Measurements from ENCODE around the gene SLC2A4.

SLC2A4 gene

DNA sequence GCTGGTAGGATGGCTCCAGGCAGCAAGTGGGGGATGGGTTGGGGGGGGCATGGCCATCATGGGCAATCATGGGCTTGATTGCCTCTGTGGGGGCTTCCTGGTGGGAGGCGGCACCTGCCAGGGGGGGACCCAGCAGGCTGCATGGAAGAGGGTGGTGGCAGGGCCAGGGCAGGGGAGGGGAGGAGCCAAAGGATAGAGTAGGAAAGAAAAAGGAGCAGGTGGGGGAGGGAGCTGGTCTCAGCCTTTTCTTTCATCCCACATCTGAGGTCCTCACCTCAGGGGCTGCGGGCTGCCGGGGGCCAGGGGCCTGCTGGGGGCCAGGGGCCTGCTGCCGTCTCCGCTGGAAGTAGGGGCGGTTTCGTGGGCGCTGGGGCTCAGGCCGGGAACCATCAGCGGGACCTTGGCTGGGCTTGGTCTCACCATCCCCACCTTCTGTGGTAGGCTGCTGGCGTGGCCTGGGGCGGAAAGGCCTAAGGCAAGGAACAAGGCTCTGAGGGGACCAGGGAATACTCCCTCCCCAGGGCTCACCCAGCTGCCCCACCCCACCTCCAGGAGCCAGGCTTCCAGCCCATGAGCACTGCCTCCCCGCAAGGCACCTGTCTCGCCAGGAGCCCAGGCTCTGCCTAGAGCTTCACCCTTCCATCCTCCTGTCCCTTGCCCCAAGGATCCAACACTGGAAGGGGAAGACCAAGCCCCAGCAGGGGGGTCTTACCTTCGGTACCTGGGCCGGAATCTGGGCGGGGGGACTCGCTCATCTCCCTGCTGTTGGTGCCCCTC lies 7.9 kb downstream of the SLC2A4 start:
- ATAC-seq (ENCODE audit: low read depth) (no peak), DNase-seq (ENCODE audit: low spot score) (no peak)
- H3K4me3 ChIP-seq (ENCODE audit: severe bottlenecking): no peak overlapping the region
- peaks cover 7% of the 10 kb centered on the region for H3K4me1 ChIP-seq (ENCODE audit: insufficient read depth, poor library complexity, severe bottlenecking)
- no peaks in the 10 kb centered on the region for H3K27me3 ChIP-seq (ENCODE audit: insufficient read depth, poor library complexity, severe bottlenecking)
- no peak overlapping the region for H3K27ac ChIP-seq (ENCODE audit: poor library complexity, severe bottlenecking)
- no peaks in the 10 kb centered on the region for H3K36me3 ChIP-seq (ENCODE audit: low read depth)
- no peak for TF ChIP-seq CTCF (IDR thresholded peaks at IDR 0.05; ENCODE audit: poor library complexity, severe bottlenecking)
- no peaks in the 10 kb centered on the region for H3K9me3 ChIP-seq (ENCODE audit: severe bottlenecking)

DNA sequence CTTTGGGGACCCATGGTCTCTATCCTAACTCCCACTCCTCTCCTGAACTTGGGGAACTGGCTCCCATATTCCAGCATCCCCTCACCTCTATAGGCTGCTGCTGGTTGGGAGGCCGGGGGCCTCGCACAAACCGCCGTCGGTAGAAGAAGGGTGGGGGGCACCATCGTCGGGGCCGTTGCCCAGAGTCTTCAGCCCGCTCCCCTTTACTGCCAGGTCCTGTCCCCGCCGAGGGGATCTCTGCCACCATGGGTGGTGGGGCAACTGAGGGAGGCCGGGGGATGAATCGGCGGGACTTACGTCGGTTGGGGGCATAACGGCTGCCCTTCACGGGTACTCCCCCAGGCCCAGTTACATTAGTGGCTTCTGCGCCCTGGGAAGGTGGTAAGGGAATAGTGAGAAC lies 8.6 kb downstream of the SLC2A4 start:
- ATAC-seq (ENCODE audit: low read depth) (no peak), DNase-seq (ENCODE audit: low spot score) (no peak)
- no peak overlapping the region for H3K4me3 ChIP-seq (ENCODE audit: severe bottlenecking)
- H3K4me1 ChIP-seq (ENCODE audit: insufficient read depth, poor library complexity, severe bottlenecking): peaks cover 9% of the 10 kb centered on the region
- H3K27ac ChIP-seq (ENCODE audit: poor library complexity, severe bottlenecking): no peak overlapping the region
- H3K36me3 ChIP-seq (ENCODE audit: low read depth): no peaks in the 10 kb centered on the region
- no peak for TF ChIP-seq CTCF (IDR thresholded peaks at IDR 0.05; ENCODE audit: poor library complexity, severe bottlenecking)
- no peaks in the 10 kb centered on the region for H3K27me3 ChIP-seq (ENCODE audit: insufficient read depth, poor library complexity, severe bottlenecking)
- H3K9me3 ChIP-seq (ENCODE audit: severe bottlenecking): no peaks in the 10 kb centered on the region

DNA sequence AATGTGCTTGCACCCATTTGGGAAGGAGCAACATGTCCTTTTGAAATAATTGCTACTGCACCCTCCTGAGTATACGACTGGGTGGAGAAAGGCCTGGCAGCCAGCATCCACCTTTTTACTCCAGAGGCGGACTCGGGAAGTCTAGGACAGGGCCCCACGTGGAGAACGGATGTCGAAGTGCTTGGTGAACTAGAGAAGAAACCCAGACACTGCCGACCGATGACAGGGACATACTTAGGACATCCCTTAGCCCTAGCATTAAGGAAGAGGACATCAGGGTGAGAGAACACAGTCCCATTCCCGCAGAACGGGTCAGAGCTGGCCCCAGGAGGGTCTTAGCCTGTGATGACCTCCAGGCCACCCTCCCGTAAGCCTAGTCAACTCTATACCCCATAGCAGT lies 9.2 kb downstream of the SLC2A4 start:
- Histone ChIP-seq H3K27me3 (ENCODE audit: insufficient read depth, poor library complexity, severe bottlenecking) (no peaks in the 10 kb centered on the region), H3K4me3 (ENCODE audit: severe bottlenecking) (no peak overlapping the region), H3K4me1 (ENCODE audit: insufficient read depth, poor library complexity, severe bottlenecking) (peaks cover 9% of the 10 kb centered on the region), H3K36me3 (ENCODE audit: low read depth) (no peaks in the 10 kb centered on the region), H3K27ac (ENCODE audit: poor library complexity, severe bottlenecking) (no peak overlapping the region), H3K9me3 (ENCODE audit: severe bottlenecking) (no peaks in the 10 kb centered on the region)
- ATAC-seq (ENCODE audit: low read depth) (no peak), DNase-seq (ENCODE audit: low spot score) (no peak)
- TF ChIP-seq CTCF (IDR thresholded peaks at IDR 0.05; ENCODE audit: poor library complexity, severe bottlenecking): no peak

DNA sequence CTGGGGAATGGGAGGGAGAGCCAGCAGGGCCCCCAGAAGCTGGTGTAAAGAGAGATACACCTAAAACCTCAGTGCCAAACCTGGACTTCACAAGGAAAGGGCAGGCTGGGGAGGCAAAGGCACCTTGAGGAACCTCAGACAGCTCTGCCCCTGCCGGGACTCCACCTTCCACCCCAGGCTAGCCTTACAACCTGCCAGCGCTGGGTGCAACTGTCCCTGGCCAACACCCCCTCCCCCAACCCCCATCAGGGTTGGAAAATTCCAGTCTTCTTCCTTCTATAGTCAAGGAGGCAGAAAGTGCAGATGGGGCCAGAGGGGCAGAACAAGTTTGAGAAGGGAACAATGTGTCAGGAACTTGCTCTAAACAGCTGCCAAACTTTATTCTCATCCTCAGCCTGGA lies 10.7 kb downstream of the SLC2A4 start:
- Histone ChIP-seq H3K4me1 (ENCODE audit: insufficient read depth, poor library complexity, severe bottlenecking) (peaks cover 9% of the 10 kb centered on the region), H3K27ac (ENCODE audit: poor library complexity, severe bottlenecking) (no peak overlapping the region), H3K4me3 (ENCODE audit: severe bottlenecking) (no peak overlapping the region), H3K9me3 (ENCODE audit: severe bottlenecking) (no peaks in the 10 kb centered on the region), H3K27me3 (ENCODE audit: insufficient read depth, poor library complexity, severe bottlenecking) (no peaks in the 10 kb centered on the region), H3K36me3 (ENCODE audit: low read depth) (no peaks in the 10 kb centered on the region)
- ATAC-seq (ENCODE audit: low read depth) (no peak), DNase-seq (ENCODE audit: low spot score) (no peak)
- TF ChIP-seq CTCF (IDR thresholded peaks at IDR 0.05; ENCODE audit: poor library complexity, severe bottlenecking): no peak

DNA sequence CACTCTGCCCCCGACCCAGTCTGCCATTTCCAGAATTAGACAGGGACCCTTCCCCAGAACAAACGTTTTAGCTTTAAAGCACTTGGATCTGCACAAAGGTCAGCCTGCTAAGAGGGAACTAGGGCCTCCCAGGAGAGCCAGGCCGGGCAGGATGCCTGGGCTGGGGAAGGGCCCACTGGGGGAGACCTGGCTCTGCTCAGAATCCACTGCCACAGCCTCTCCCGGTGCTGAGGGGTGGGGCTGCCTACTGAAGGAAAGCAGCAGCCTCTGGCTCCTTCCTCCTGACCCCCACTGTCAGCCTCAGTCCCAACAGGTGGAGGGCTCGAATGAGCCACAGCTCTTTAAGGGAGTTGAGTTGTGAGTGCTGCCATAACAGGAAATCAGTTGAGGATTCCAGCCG lies 11.2 kb downstream of the SLC2A4 start:
- Histone ChIP-seq H3K27me3 (ENCODE audit: insufficient read depth, poor library complexity, severe bottlenecking) (no peaks in the 10 kb centered on the region), H3K4me1 (ENCODE audit: insufficient read depth, poor library complexity, severe bottlenecking) (peaks cover 9% of the 10 kb centered on the region), H3K36me3 (ENCODE audit: low read depth) (no peaks in the 10 kb centered on the region), H3K27ac (ENCODE audit: poor library complexity, severe bottlenecking) (peak overlapping the region; percentile 45), H3K4me3 (ENCODE audit: severe bottlenecking) (no peak overlapping the region), H3K9me3 (ENCODE audit: severe bottlenecking) (no peaks in the 10 kb centered on the region)
- DNase-seq (ENCODE audit: low spot score) (no peak), ATAC-seq (ENCODE audit: low read depth) (no peak)
- TF ChIP-seq CTCF (IDR thresholded peaks at IDR 0.05; ENCODE audit: poor library complexity, severe bottlenecking): no peak
